ENCODE results near the gene CLSTN2.

DNA sequence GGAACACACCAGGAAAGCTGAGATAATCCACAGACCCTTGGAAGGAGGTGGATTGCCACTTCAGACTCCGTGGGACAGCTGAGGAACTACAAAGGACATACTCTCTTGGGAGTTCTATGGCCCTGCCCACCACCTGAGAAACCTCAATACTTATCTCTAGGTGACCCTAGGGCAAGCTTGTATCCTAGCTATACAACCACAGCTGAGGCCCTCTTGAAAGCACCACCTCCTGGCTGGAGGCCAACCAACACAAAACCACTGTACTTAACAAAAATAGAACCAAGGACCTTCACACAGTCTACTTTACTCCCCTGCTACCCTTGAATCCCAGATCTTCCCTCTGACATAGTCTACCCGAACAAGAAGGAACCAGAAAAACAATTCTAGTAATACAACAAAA lies 682.1 kb downstream of the CLSTN2 start:
- TF ChIP-seq, protein P1, sequence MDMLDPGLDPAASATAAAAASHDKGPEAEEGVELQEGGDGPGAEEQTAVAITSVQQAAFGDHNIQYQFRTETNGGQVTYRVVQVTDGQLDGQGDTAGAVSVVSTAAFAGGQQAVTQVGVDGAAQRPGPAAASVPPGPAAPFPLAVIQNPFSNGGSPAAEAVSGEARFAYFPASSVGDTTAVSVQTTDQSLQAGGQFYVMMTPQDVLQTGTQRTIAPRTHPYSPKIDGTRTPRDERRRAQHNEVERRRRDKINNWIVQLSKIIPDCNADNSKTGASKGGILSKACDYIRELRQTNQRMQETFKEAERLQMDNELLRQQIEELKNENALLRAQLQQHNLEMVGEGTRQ (IDR thresholded peaks at IDR 0.05; ENCODE audit: low read depth, low read length) = no peak
- TF ChIP-seq MXI1 (IDR thresholded peaks at IDR 0.05; ENCODE audit: borderline replicate concordance, low read depth, low read length) (no peak), POLR2A (IDR thresholded peaks at IDR 0.05; ENCODE audit: low read depth, low read length) (no peak), CTCF (conservative IDR thresholded peaks at IDR 0.05; ENCODE audit: low read depth, low read length) (no peak), MAZ (IDR thresholded peaks at IDR 0.05; ENCODE audit: borderline replicate concordance, low read depth, low read length) (no peak), RAD21 (IDR thresholded peaks at IDR 0.05; ENCODE audit: low read length) (no peak), RFX5 (IDR thresholded peaks at IDR 0.05; ENCODE audit: low read depth, low read length) (no peak)

Measured in IMR-90 (cell line).